PFSK-1 (cell line): ENCODE data around the gene DDO.

ENCODE experiments used
- POLR2AphosphoS5 ChIP-seq: IDR thresholded peaks from 2 replicates; pipeline ENCODE4 v1.6.1; 2012; ENCODE audit warnings: low read depth, mild to moderate bottlenecking, control low read depth, low read length, moderate library complexity
- SIN3A ChIP-seq: IDR thresholded peaks from 2 replicates; pipeline ENCODE4 v1.6.1; 2012; ENCODE audit warnings: mild to moderate bottlenecking, low read length, moderate library complexity, borderline replicate concordance; ENCODE audit not compliant: insufficient read depth

- TF ChIP-seq POLR2AphosphoS5, result no peak
- no peak for TF ChIP-seq SIN3A
These were observed 3.0 kb downstream of the DDO start for GRCh38 chr6:110412360-110412759.
